Renal cortical epithelial cell (primary cell): ENCODE data around the gene SLC16A2. TPM values are rescaled to one million over a fixed set of nuclear protein-coding genes. Genes with fewer than 3 reads are reported as not detected.
A peak's percentile ranks its signal among the peaks of the same experiment; 100 is the strongest.

ENCODE experiments used
- DNase-seq: peaks from one replicate; pipeline ENCODE4 v3.0.0-alpha.2; 2011; ENCODE audit warnings: low read depth
- total RNA-seq: library from RNA; depleted of rRNA; stranded (reverse); fragments of >200 nt; gene quantifications from 2 replicates; pipeline ENCODE4 v1.2.3, GENCODE V29; 2014

The SLC16A2 gene
- total RNA-seq, 1 donor from 2014 or later, result 19.5 TPM

- DNase-seq, result peak; percentile 57
These were observed 115.0 kb downstream of the SLC16A2 start for GRCh38 chrX:74536152-74536831.

- DNase-seq, result no peak
These were observed 115.6 kb downstream of the SLC16A2 start for GRCh38 chrX:74536832-74537371.

GRCh38 chrX:74540635-74541249 is 119.4 kb downstream of the SLC16A2 start:
- DNase-seq, result peak; percentile 38

- no peak for DNase-seq
These were observed 124.7 kb downstream of the SLC16A2 start for GRCh38 chrX:74545880-74546523.

GRCh38 chrX:74546984-74547383 is 125.7 kb downstream of the SLC16A2 start:
- DNase-seq, result no peak

GRCh38 chrX:74550295-74550802 is 129.1 kb downstream of the SLC16A2 start:
- peak; percentile 54 for DNase-seq

- no peak for DNase-seq
These were observed 130.6 kb downstream of the SLC16A2 start for GRCh38 chrX:74551934-74552333.

GRCh38 chrX:74557378-74557777 is 136.1 kb downstream of the SLC16A2 start:
- no peak for DNase-seq

GRCh38 chrX:74578137-74578536 is 156.8 kb downstream of the SLC16A2 start:
- DNase-seq, result no peak

GRCh38 chrX:74579597-74580198 is 158.4 kb downstream of the SLC16A2 start:
- peak; percentile 78 for DNase-seq

Other genes starting within 250 kb of the SLC16A2 start
- not detected in 2 replicates for gene ZCCHC13, start 117.3 kb upstream of the SLC16A2 start, total RNA-seq
- gene RLIM, start 193.1 kb downstream of the SLC16A2 start, total RNA-seq, result 70.5 and 80.4 TPM in 2 replicates